ENCODE data around the gene KLHL29. TPM values are rescaled to one million over a fixed set of nuclear protein-coding genes. Genes with fewer than 3 reads are reported as not detected.

Gene KLHL29
- total and polyA plus RNA-seq, 2 donors (not counting 1 experiment from before 2014, with no cell fraction given): 1.3 to 3.4 TPM

GRCh38 chr2:23603581-23603980 lies 218.6 kb downstream of the KLHL29 start:
- Mint-ChIP-seq H3K9me3 (ENCODE audit: insufficient read depth) (peaks cover 2% of the 10 kb centered on the region), H3K4me3 (no peak overlapping the region), H3K4me1 (no peaks in the 10 kb centered on the region), H3K27ac (no peak overlapping the region), H3K27me3 (no peaks in the 10 kb centered on the region)
- peaks cover 0 to 31% (median 8%) of the 10 kb centered on the region in 3 donors for H3K9me3 ChIP-seq (ENCODE audit: control extremely low read depth in 1 of 3, control insufficient read depth in 2 of 3, insufficient read depth in 1 of 3, low read length in 2 of 3)
- no peak overlapping the region for H3K4me2 ChIP-seq (replicated peaks; ENCODE audit: low read depth, low read length, poor library complexity, severe bottlenecking)
- H4K20me1 ChIP-seq (ENCODE audit: control insufficient read depth, insufficient read depth, low read length, poor library complexity, severe bottlenecking): no peaks in the 10 kb centered on the region
- TF ChIP-seq EZH2 (IDR thresholded peaks at IDR 0.05; ENCODE audit: borderline replicate concordance, insufficient read depth, low read depth, low read length, poor library complexity, severe bottlenecking) (no peak), CTCF (IDR thresholded peaks at IDR 0.05) (no peak)
- intact Hi-C loops (cut with micrococcal nuclease): no loop called here
- H3K36me3 ChIP-seq (replicated peaks in 1 of 2; ENCODE audit: control extremely low read depth in 1 of 2, control insufficient read depth in 1 of 2, extremely low read depth in 1 of 2, insufficient read depth in 2 of 2, low read length in 1 of 2): no peaks in the 10 kb centered on the region
- H3K4me3 ChIP-seq (ENCODE audit: control extremely low read depth in 1 of 5, extremely low read depth in 1 of 5, insufficient read depth in 1 of 5, low read depth in 2 of 5, low read length in 4 of 5): no peak overlapping the region
- CTCF ChIA-PET: no interaction called here
- H3K27me3 ChIP-seq (replicated peaks in 1 of 4; ENCODE audit: control extremely low read depth in 1 of 4, control insufficient read depth in 3 of 4, insufficient read depth in 4 of 4, low read length in 3 of 4): no peaks in the 10 kb centered on the region
- DNase-seq (no peak), ATAC-seq (ENCODE audit: low read depth) (no peak)
- no peak overlapping the region for H3K9ac ChIP-seq (ENCODE audit: low read length)
- POLR2A ChIA-PET: no interaction called here
- H3K79me2 ChIP-seq (ENCODE audit: control insufficient read depth, insufficient read depth, low read length): no peaks in the 10 kb centered on the region
- WGBS (ENCODE audit: insufficient coverage): 91% methylated on average over 12 of the region's 12 CpGs
- H2AFZ ChIP-seq (ENCODE audit: insufficient read depth, low read depth, low read length, poor library complexity, severe bottlenecking): no peak overlapping the region
- no peak overlapping the region for H3K27ac ChIP-seq (ENCODE audit: low read length in 2 of 2)
- no peaks in the 10 kb centered on the region for H3K4me1 ChIP-seq (ENCODE audit: control insufficient read depth in 2 of 2, insufficient read depth in 2 of 2, low read length in 2 of 2)

GRCh38 chr2:23604731-23605130 lies 219.8 kb downstream of the KLHL29 start:
- Mint-ChIP-seq H3K27me3 (peaks cover 6% of the 10 kb centered on the region), H3K4me3 (no peak overlapping the region), H3K27ac (no peak overlapping the region), H3K4me1 (no peaks in the 10 kb centered on the region), H3K9me3 (ENCODE audit: insufficient read depth) (peaks cover 2% of the 10 kb centered on the region)
- ChIA-PET CTCF (interaction anchor here (0.6 kb wide), 1 partner anchor 74 kb away, joined by 4 read pairs; no protein-coding TSS in a partner anchor), POLR2A (no interaction called here)
- Histone ChIP-seq H3K27me3 (replicated peaks in 1 of 4; ENCODE audit: control extremely low read depth in 1 of 4, control insufficient read depth in 3 of 4, insufficient read depth in 4 of 4, low read length in 3 of 4) (peaks cover 0 to 3% (median 0%) of the 10 kb centered on the region in 4 experiments), H3K36me3 (replicated peaks in 1 of 2; ENCODE audit: control extremely low read depth in 1 of 2, control insufficient read depth in 1 of 2, extremely low read depth in 1 of 2, insufficient read depth in 2 of 2, low read length in 1 of 2) (no peaks in the 10 kb centered on the region), H3K4me3 (ENCODE audit: control extremely low read depth in 1 of 5, extremely low read depth in 1 of 5, insufficient read depth in 1 of 5, low read depth in 2 of 5, low read length in 4 of 5) (no peak overlapping the region), H3K79me2 (ENCODE audit: control insufficient read depth, insufficient read depth, low read length) (no peaks in the 10 kb centered on the region), H2AFZ (ENCODE audit: insufficient read depth, low read depth, low read length, poor library complexity, severe bottlenecking) (no peak overlapping the region), H3K9ac (ENCODE audit: low read length) (no peak overlapping the region), H3K4me2 (replicated peaks; ENCODE audit: low read depth, low read length, poor library complexity, severe bottlenecking) (no peak overlapping the region), H3K4me1 (ENCODE audit: control insufficient read depth in 2 of 2, insufficient read depth in 2 of 2, low read length in 2 of 2) (no peaks in the 10 kb centered on the region), H3K9me3 (ENCODE audit: control extremely low read depth in 1 of 3, control insufficient read depth in 2 of 3, insufficient read depth in 1 of 3, low read length in 2 of 3) (peaks cover 0 to 31% (median 8%) of the 10 kb centered on the region in 3 donors), H3K27ac (ENCODE audit: low read length in 2 of 2) (no peak overlapping the region), H4K20me1 (ENCODE audit: control insufficient read depth, insufficient read depth, low read length, poor library complexity, severe bottlenecking) (no peaks in the 10 kb centered on the region)
- WGBS (ENCODE audit: insufficient coverage): 88% methylated on average over 6 of the region's 7 CpGs
- intact Hi-C loops (cut with micrococcal nuclease): no loop called here
- ATAC-seq (ENCODE audit: low read depth): no peak
- no peak for DNase-seq
- TF ChIP-seq EZH2 (IDR thresholded peaks at IDR 0.05; ENCODE audit: borderline replicate concordance, insufficient read depth, low read depth, low read length, poor library complexity, severe bottlenecking) (no peak), CTCF (IDR thresholded peaks at IDR 0.05) (no peak)

Data from B cell (primary cell).